GM19397 (cell line): ENCODE measurements around the gene ZNF692.
"Not testable (repeated sequence)": the region's sequence is repeated elsewhere in the genome, so short reads cannot be mapped to it uniquely, and the experiment has no call there.

Experiments
- ATAC-seq: cut with Tn5 transposase; IDR thresholded peaks from one replicate; pipeline ENCODE4 v1.9.1; 2021; ENCODE audit warnings: mild to moderate bottlenecking, moderate library complexity; ENCODE audit not compliant: unreplicated experiment

Gene ZNF692

DNA sequence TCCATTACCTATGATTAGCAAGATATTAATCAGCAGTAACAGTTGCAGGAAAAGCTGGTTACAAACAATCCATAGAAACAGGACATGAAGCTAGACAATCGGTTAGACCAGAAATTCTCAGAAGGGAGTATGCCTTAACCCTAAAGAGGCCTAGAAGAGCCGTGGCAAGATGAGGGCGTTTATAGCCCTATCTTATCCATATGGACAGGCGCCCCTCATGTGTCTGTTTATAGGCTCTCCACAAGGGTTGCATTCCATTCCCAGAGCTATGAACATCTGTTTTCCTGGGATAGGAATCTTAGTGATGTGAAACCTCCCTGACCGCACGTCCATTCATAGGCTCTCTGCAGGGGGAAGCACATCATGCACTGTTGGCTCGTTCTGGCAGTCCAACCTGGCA is 23.5 kb upstream of the ZNF692 start:
- not testable (repeated sequence) for ATAC-seq

DNA sequence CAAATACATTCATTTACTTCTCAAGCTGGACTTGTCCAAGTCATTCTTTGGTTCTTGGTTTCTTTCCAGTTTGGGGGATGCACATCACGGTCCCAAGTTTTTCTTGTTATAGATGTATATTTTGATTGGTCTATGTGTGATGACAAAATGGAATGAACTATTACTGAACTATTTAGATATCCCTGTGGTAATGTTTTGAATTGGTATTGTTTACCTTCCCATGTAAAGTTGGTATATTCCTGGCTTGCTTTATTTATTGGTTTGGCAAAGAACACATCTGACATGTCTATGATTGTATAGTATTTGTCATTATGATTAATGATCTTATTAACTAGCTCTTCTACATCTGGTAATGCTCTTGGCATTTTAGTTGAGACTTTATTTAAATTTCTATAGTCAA is 22.4 kb upstream of the ZNF692 start:
- no peak for ATAC-seq

GRCh38 chr1:248873993-248874533 is 15.2 kb upstream of the ZNF692 start:
- ATAC-seq: peak; percentile 56

- ATAC-seq: peak; percentile 82
Measured at GRCh38 chr1:248873409-248873992, 14.6 kb upstream of the ZNF692 start.

DNA sequence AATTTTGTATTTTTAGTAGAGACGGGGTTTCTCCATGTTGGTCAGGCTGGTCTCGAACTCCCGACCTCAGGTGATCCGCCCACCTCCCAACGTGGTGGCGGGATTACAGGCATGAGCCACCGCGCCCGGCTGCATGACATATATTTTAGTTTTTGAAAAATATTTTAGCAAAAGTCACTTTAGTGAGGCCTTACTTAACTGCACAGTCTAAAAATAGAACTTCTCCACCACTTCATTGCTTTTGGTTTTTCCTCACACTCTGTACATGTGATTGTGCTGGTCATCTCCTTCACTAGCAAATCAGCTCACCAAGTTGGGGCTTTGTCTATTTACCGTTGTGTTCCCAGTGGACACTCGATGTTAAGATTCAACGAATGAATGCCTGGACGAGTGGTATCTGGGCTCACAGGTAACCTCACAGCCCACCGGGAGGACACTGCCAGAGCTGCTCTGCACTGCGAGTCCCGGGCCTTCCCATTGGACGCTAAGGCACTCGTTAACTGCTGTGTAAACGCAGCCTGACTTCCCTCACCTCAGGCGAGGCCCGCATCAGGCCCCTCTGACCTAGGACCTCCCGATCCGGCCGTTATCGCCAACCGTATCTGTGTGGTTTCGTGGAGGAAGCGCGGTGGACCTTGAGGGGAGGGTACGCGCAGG is 14.0 kb upstream of the ZNF692 start:
- ATAC-seq: peak; percentile 39

DNA sequence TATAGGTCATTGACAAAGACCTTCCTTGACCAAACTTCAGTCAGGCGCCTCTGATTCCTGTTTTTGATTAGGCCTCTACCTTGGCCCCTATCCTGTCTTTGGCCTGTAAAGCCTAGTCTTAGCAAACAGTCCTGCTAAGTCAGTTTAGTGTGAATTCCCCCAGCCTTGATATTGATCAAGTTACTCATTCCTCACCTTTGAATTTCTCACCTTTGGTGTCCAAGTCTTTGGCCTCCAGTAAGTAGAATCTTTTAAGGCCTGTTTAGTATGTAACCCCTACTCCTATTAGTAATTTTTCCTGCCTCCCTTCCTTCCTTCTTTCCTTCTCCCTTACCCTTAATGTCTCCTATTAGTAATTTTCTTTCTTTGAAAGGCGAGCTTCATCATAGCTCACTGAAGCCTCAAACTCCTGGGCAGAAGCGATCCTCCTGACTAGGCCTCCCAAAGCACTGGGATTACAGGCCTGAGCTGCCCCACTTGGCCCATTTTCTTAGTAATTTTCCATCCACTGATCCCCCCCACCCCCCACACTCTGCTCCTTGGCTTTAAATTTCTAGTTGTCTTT is 13.0 kb upstream of the ZNF692 start:
- ATAC-seq: no peak

DNA sequence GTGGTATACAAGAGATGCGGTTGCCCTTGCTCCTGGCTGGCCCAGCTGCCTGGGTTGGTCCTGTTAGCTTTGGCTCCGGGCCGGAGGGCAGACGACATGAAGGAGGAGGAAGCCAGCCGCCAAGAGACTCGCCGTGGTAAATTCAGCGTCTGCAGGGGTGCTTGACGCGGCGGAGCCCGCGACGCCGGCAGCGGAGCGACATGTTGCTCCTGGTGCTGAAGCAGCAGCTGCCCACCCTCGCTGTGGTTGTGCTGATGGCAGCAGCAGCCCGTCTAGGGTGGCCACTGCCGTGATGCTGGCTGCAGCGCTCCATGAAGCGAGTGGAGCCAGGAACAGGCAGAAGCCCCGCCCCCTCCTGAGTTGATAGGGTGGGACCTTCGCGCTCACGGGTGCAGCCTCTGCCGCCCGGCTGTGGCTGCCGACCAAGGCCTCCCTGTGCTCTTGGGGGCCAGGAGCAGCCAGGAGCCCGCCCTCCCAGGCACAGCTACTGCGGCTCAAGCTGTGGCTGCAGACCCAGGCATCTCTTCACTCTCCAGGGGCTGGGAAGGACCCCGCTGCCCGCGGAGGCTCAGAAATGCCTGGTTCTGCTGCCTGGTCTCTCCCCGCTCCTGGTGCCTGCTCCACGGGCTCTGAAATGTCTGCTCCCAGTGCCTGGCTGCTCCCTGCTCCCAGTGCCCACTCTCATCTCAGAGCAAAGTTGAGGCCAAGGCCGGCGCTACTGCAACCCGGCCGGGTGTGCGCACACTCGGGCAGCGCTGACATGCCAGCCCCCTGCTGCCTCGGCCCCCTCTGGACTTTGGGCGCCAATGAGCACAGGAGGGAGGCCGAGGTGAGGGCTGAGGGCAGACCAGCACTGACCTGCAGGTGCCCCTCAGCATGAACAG is 4.4 kb upstream of the ZNF692 start:
- peak; percentile 61 for ATAC-seq

DNA sequence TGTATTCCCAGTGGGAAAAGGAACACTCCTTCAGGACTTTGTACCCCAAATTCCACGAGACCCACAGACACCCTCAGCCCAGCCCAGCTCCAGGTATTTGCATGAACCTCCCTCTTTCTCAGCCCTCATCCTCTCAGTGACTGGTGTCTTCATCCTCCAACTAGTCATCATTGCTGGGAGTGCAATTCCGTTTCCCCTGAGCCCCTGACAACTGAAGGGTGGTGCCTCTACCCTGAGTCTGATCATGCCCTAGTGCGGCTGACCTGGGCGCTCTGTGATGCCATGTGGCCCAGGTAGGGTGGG is 3.8 kb upstream of the ZNF692 start:
- ATAC-seq: peak; percentile 3

DNA sequence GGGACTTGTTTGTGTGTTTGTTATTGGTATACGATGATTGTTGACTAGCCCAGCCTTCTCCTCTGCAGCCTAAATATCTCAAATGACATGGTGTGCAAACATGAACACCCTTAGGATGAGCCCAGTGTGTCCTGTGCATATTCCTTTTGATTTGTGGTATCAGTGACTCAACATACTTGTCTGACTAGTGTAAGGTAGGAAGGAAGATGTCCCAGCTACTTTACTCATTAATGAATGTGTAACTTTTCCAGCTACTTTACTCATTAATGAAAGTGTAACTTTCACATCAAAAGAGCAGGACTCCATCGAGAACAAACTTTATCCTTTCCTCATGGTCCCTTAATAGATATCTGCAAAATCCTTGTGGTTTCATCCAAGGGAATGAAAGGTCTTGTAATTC is 2.7 kb upstream of the ZNF692 start:
- no peak for ATAC-seq

- ATAC-seq: no peak
Measured at GRCh38 chr1:248860007-248860406, 1.1 kb upstream of the ZNF692 start.

GRCh38 chr1:248858096-248858890 is 592 bp downstream of the ZNF692 start:
- ATAC-seq: peak; percentile 28

DNA sequence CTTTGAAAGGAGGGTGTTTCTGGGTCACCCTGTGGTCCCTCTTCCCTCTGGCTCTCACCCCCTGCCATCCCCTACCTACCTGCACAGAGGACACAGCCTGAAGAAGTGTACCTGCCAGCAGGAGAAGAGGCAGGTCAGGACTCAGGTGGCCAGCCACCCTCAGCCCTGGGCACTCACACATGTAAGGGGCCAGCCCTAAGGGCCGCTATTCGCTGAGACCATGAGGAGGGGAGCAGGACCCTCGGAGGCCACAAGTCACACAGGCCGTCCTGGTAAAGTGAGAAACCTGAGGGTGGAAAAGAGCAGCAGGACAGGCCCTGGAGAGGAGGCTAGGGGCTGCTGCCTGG is 1.2 kb downstream of the ZNF692 start:
- no peak for ATAC-seq

GRCh38 chr1:248857201-248857600 is 1.7 kb downstream of the ZNF692 start:
- no peak for ATAC-seq

DNA sequence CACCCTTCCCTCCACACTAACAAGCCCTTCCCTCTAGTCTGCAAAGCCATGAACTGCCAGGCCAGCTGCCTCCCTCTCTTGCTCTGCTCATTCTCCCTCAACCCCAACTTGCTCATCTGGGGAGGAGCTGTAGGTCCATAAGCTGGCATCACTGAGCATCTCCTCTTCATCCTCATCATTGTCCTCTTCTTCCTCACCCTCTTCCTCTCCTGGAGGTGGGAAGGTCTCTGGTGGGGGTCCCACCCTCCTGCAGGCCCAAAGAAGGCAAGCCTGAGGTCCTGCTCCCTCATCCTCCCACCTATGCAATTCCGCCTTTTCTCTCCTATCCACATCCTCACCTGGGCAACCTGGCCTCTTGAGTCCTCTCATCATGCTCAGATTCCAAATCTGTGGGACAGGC is 2.7 kb downstream of the ZNF692 start:
- no peak for ATAC-seq

DNA sequence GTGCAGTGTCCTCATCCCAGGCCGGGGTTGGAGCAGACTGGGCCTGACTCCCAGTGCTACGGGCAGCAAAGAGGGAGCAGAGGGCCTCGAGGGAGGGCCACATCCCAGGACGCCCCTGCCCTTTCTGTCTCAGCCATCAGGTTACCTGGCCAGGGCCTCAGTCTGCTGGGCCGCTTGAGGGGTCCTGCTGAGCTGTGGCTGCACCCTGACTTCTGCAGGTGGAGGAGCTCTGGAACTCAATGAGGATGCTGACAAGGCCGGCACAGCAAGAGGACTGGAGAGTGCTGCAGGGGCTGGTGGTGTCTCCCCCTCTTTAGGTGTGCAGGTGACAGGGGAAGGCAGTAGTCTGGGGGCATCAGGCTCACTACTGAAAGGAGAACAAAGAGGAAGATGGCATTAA is 3.3 kb downstream of the ZNF692 start:
- no peak for ATAC-seq

DNA sequence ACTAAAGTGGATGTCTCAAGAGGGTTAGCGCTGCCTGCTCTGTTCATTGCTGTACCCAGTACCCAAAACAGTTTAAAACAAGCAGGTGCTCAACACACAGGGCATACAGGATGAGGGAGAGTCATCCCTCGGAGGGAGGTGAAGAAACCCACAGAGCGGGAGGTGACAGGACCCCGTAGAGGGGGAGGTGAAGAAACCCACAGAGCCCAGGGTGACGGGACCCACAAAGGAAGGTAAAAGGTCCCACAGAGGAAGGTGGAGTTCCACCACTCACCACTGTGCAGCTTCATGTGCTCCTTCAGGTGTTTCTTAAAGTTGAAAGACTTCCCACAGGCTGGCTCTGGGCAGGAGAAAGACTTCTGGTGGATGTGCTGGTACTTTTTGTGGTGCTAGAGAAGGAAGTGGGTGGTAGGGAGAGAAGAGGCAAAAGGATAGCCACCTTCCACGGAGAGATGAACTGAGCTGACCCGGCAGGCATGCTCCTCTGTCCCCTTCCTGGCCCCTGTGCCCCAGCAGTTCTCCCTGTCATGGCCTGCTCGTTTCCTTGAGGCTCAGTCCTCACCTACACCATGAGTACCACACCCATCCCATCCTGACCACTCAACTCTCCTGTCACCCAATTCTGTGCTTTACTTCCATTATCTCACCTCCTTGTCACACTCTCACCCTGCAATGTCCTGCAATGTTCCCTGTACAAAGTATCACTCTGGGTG is 5.1 kb downstream of the ZNF692 start:
- ATAC-seq: no peak

DNA sequence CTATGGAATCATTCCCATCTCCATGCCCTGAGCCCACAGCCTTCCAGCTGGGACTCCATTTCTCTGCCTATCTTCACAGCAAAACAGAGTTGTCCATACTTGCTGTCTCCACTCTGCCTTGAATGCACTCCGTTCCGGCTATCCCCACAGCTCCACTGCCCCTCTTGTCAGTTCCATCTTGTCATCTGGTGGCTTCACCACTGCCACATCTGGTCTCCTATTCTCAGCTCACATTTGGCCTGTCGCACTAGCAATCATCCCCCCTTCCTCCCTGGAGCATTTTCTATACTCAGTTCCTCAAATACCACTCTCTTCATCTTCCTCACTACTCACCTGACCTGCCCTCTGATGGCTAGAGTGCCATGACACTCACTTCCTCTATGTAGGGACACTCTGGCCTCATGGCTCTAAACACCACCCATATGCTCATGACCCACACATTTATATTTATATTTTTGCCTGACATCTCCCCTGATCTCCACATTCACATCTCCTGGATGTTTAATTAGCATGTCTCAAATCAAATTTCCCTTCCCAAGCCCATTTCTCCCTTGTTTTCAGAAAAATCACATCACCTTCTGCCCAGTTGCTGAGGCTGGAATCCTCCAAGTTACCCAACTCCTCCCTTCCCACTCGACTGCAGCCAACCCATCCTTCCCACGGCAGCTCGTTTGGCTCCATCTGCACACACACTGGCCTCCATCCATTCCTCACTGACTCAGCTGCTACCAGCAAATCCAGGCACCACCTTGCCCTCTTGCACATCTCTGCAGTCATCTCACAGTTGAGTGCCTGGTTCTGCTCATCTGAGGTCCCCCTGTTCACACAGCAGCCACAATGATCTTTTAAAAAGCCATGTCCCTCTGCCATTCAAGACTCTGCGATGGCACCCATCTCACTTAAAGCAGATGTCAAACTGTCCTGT is 6.1 kb downstream of the ZNF692 start:
- ATAC-seq: no peak

GRCh38 chr1:248851390-248851789 is 7.5 kb downstream of the ZNF692 start:
- no peak for ATAC-seq
